Transverse colon (tissue), 4 donors: ENCODE measurements around the gene JPH2. TPM values are rescaled to one million over a fixed set of nuclear protein-coding genes. Genes with fewer than 3 reads are reported as not detected.
A peak's percentile ranks its signal among the peaks of the same experiment; 100 is the strongest.
"Not testable (repeated sequence)": the region's sequence is repeated elsewhere in the genome, so short reads cannot be mapped to it uniquely, and the experiment has no call there.

ENCODE experiments used
- DNase-seq: peaks from one replicate; pipeline ENCODE4 v3.0.0-alpha.2; 2019
- H3K27ac ChIP-seq, 4 donors: fragments of 200-600 bp; sonication (generic); 2 replicates each; pipeline ENCODE4 v1.5.1; 2016 to 2018; ENCODE audit warnings: inconsistent platforms in 4 of 4
- H3K27me3 ChIP-seq: fragments of 200-600 bp; sonication (generic); 2 replicates; pipeline ENCODE4 v1.5.1; 2017; ENCODE audit warnings: inconsistent platforms
- H3K36me3 ChIP-seq, 4 donors: fragments of 200-600 bp; sonication (generic); 2 replicates each; pipeline ENCODE4 v1.5.1; 2017 to 2019; ENCODE audit warnings: inconsistent platforms in 4 of 4
- H3K4me1 ChIP-seq, 4 donors: fragments of 200-600 bp; sonication (generic); 2 replicates each; pipeline ENCODE4 v1.5.1; 2017 to 2020; ENCODE audit warnings: inconsistent platforms in 4 of 4
- H3K4me3 ChIP-seq, 4 donors: fragments of 200-600 bp; sonication (generic); 1 replicate in 1 of 4; 2 replicates in 3 of 4; pipeline versions ENCODE4 v1.5.1 to v1.6.1; 2017 to 2019; ENCODE audit warnings: inconsistent platforms in 4 of 4
- H3K9me3 ChIP-seq, 2 donors: fragments of 200-600 bp; sonication (generic); 2 replicates each; pipeline ENCODE4 v1.5.1; 2017 to 2019; ENCODE audit warnings: inconsistent platforms in 2 of 2
- CTCF ChIP-seq, 5 experiments: fragments of 200-600 bp in 3 of 5; fragments of 450-650 bp in 2 of 5; sonication (generic) in 3 of 5; IDR thresholded peaks; 1 replicate in 2 of 5; 2 replicates in 3 of 5; pipeline ENCODE4 v1.5.1; 2016 to 2017; ENCODE audit warnings: antibody characterized with exemption in 5 of 5, inconsistent platforms in 3 of 5, mild to moderate bottlenecking in 2 of 5, moderate library complexity in 1 of 5
- EP300 ChIP-seq: sonication (generic); formaldehyde crosslinking; IDR thresholded peaks from one replicate; pipeline ENCODE4 v1.6.1; 2017; ENCODE audit warnings: antibody characterized with exemption, low read depth
- POLR2A ChIP-seq: fragments of 450-650 bp; IDR thresholded peaks from one replicate; pipeline ENCODE4 v1.6.1; 2016; ENCODE audit warnings: antibody characterized with exemption, mild to moderate bottlenecking, moderate library complexity
- POLR2AphosphoS5 ChIP-seq, 3 donors: sonication (generic); formaldehyde crosslinking; IDR thresholded peaks; one replicate each; pipeline ENCODE4 v1.6.1; 2016; ENCODE audit warnings: antibody characterized with exemption in 3 of 3
- WGBS, 2 donors: methylation state at CpG; one replicate each; pipeline ENCODE4 v1.1.5; 2018; ENCODE audit warnings: low coverage in 1 of 2; 5-methylcytosine and 5-hydroxymethylcytosine counted together
- in situ Hi-C, 4 donors: fragments of 200-750 bp; cut with MboI; loops; one replicate each; pipeline versions ENCODE4 v1.15.0 to v1.15.1; 2017; ENCODE audit warnings: low sequenced_read_pairs in 3 of 4, low pct_ligation_motif_present in 1 of 4, low pct_unique_long_range_greater_than_20kb in 1 of 4
- intact Hi-C: fragments of 100-400 bp; cut with DNase I; formaldehyde crosslinking; loops from one replicate; pipeline ENCODE4 v1.15.1; 2023; ENCODE audit warnings: low total_unique reads
- total RNA-seq, 4 donors: library from RNA; depleted of rRNA; stranded (reverse); fragments of >200 nt; gene quantifications; one replicate each; pipeline ENCODE4 v1.1.0, GENCODE V29; 2016

JPH2 gene
- total RNA-seq, 4 donors from 2014 or later: 9.8 to 216 (median 18.3) TPM

- DNase-seq: no peak
- TF ChIP-seq CTCF (IDR thresholded peaks at IDR 0.05) (no peak), EP300 (no peak), POLR2A (no peak), POLR2AphosphoS5 (IDR thresholded peaks at IDR 0.05) (no peak)
- peaks cover 0 to 5% (median 0%) of the 10 kb centered on the region in 4 donors for H3K4me1 ChIP-seq
- no peak overlapping the region for H3K27ac ChIP-seq
- in situ Hi-C loops (loop anchor here in 1 of 4 donors (5.0 kb wide), 1 partner anchor 82 kb away; no protein-coding TSS in a partner anchor), intact Hi-C loops (no loop called here)
- H3K4me3 ChIP-seq: no peak overlapping the region
- no peaks in the 10 kb centered on the region for H3K27me3 ChIP-seq
- WGBS, 2 donors: 65 to 82% methylated on average over 2 of the region's 2 CpGs
- H3K9me3 ChIP-seq: no peaks in the 10 kb centered on the region
- H3K36me3 ChIP-seq: peaks cover 0 to 24% (median 9%) of the 10 kb centered on the region in 4 donors
These were observed 6.8 kb upstream of the JPH2 start for GRCh38 chr20:44193801-44194200.

GRCh38 chr20:44191640-44192039 lies 4.7 kb upstream of the JPH2 start:
- not testable (repeated sequence) for DNase-seq, H3K27ac ChIP-seq
- in situ Hi-C loops: loop anchor here in 1 of 4 donors (5.0 kb wide), 1 partner anchor 79 kb away; no protein-coding TSS in a partner anchor

GRCh38 chr20:44190197-44190852 lies 3.3 kb upstream of the JPH2 start:
- not testable (repeated sequence) for H3K4me3 ChIP-seq, H3K9me3 ChIP-seq, H3K36me3 ChIP-seq, H3K27ac ChIP-seq, H3K27me3 ChIP-seq
- in situ Hi-C loops (loop anchor here in 1 of 4 donors (5.0 kb wide), 1 partner anchor 78 kb away; no protein-coding TSS in a partner anchor), intact Hi-C loops (loop anchor here (2.0 kb wide), 1 partner anchor 74 kb away; no protein-coding TSS in a partner anchor)
- peak; percentile 45 for DNase-seq
- peak; percentile 74 to 87 (median 82) for TF ChIP-seq CTCF (IDR thresholded peaks at IDR 0.05)
- H3K4me1 ChIP-seq: peaks cover 0 to 30% (median 3%) of the 10 kb centered on the region in 4 donors
- 21 to 25% methylated on average over 11 to 15 of the region's 15 CpGs for WGBS, 2 donors

More at GRCh38 chr20:44191640-44192039, 4.7 kb upstream of the JPH2 start:
- H3K4me1 ChIP-seq: peaks cover 0 to 25% (median 3%) of the 10 kb centered on the region in 4 donors
- WGBS, 2 donors: 88 to 93% methylated on average over 5 of the region's 5 CpGs
- not testable (repeated sequence) for H3K36me3 ChIP-seq, H3K9me3 ChIP-seq, H3K27me3 ChIP-seq, H3K4me3 ChIP-seq
- intact Hi-C loops: loop anchor here (2.0 kb wide), 1 partner anchor 75 kb away; no protein-coding TSS in a partner anchor

GRCh38 chr20:44188752-44189151 lies 1.8 kb upstream of the JPH2 start:
- no peak overlapping the region for H3K4me3 ChIP-seq
- intact Hi-C loops: loop anchor here (5.0 kb wide), 1 partner anchor 51 kb away; no protein-coding TSS in a partner anchor
- H3K27me3 ChIP-seq: no peaks in the 10 kb centered on the region
- H3K4me1 ChIP-seq: peaks cover 0 to 30% (median 3%) of the 10 kb centered on the region in 4 donors
- 80 to 100% methylated on average over 1 to 6 of the region's 6 CpGs for WGBS, 2 donors
- no peak for TF ChIP-seq CTCF (IDR thresholded peaks at IDR 0.05)
- TF ChIP-seq POLR2AphosphoS5 (IDR thresholded peaks at IDR 0.05): no peak
- TF ChIP-seq POLR2A: no peak
- TF ChIP-seq EP300: no peak
- no peaks in the 10 kb centered on the region for H3K36me3 ChIP-seq
- in situ Hi-C loops: loop anchor here in 2 of 4 donors (5.0 kb wide), 2 partner anchors 66 to 71 kb away; no protein-coding TSS in a partner anchor
- H3K9me3 ChIP-seq: no peaks in the 10 kb centered on the region
- DNase-seq: no peak
- H3K27ac ChIP-seq: peak overlapping the region; percentile 82 to 91 (median 86)
